Measurements from ENCODE around the gene PADI2.

DNA sequence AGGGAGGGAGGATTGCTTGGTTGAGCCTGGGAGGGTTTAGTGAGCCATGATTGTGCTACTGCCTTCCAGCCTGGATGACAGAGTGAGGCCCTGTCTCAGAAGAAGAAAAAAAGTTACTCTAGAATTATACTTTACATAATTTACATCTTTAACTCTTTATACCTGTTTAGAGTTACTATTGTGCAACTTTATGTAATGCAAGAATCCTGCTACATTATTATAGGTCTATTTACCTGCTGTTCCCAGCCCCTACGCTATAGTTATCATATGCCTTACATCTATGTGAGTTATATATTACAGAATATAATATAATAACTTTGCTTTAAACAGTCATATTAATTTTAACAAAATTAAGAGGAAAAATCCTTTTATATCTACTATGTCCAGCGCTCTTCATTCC lies 79.7 kb downstream of the PADI2 start:
- TF ChIP-seq JUN (IDR thresholded peaks at IDR 0.05; ENCODE audit: low read depth, low read length) (no peak), RAD21 (IDR thresholded peaks at IDR 0.05 in 1 of 2, conservative IDR thresholded peaks at IDR 0.05 in 1 of 2; ENCODE audit: low read depth in 2 of 2, low read length in 2 of 2) (no peak), POLR2A (IDR thresholded peaks at IDR 0.05; ENCODE audit: control extremely low read depth in 1 of 2, low read depth in 2 of 2, low read length in 2 of 2) (no peak), CEBPB (IDR thresholded peaks at IDR 0.05; ENCODE audit: low read depth, low read length) (0 out of 2 replicates have a peak, but pooled peaks have one; percentile 5), SP1 (IDR thresholded peaks at IDR 0.05; ENCODE audit: low read depth, low read length) (no peak), HDAC6 (IDR thresholded peaks at IDR 0.05; ENCODE audit: low read depth, low read length) (no peak), EZH2 (IDR thresholded peaks at IDR 0.05; ENCODE audit: low read depth, low read length, severe bottlenecking) (no peak), GABPA (IDR thresholded peaks at IDR 0.05; ENCODE audit: borderline replicate concordance, insufficient read depth, low read length) (no peak), POLR2AphosphoS5 (IDR thresholded peaks at IDR 0.05; ENCODE audit: low read depth, low read length) (no peak), SP2 (IDR thresholded peaks at IDR 0.05; ENCODE audit: low read length) (no peak), MAX (IDR thresholded peaks at IDR 0.05) (no peak), CREB1 (IDR thresholded peaks at IDR 0.05) (no peak)
- TF ChIP-seq, protein P1, sequence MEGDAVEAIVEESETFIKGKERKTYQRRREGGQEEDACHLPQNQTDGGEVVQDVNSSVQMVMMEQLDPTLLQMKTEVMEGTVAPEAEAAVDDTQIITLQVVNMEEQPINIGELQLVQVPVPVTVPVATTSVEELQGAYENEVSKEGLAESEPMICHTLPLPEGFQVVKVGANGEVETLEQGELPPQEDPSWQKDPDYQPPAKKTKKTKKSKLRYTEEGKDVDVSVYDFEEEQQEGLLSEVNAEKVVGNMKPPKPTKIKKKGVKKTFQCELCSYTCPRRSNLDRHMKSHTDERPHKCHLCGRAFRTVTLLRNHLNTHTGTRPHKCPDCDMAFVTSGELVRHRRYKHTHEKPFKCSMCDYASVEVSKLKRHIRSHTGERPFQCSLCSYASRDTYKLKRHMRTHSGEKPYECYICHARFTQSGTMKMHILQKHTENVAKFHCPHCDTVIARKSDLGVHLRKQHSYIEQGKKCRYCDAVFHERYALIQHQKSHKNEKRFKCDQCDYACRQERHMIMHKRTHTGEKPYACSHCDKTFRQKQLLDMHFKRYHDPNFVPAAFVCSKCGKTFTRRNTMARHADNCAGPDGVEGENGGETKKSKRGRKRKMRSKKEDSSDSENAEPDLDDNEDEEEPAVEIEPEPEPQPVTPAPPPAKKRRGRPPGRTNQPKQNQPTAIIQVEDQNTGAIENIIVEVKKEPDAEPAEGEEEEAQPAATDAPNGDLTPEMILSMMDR (IDR thresholded peaks at IDR 0.05; ENCODE audit: control extremely low read depth in 1 of 3, insufficient read depth in 1 of 3, low read depth in 1 of 3, low read length in 3 of 3), result no peak
